GM19463 (cell line): ENCODE results near the gene APBB1.

Experiments
- ATAC-seq: cut with Tn5 transposase; IDR thresholded peaks from one replicate; pipeline ENCODE4 v1.9.1; 2021; ENCODE audit warnings: mild to moderate bottlenecking, moderate library complexity; ENCODE audit not compliant: unreplicated experiment

The APBB1 gene

GRCh38 chr11:6354651-6355485, 64.0 kb downstream of the APBB1 start:
- ATAC-seq: no peak

- ATAC-seq: peak; percentile 76
Measured at GRCh38 chr11:6353367-6353987, 65.4 kb downstream of the APBB1 start.

DNA sequence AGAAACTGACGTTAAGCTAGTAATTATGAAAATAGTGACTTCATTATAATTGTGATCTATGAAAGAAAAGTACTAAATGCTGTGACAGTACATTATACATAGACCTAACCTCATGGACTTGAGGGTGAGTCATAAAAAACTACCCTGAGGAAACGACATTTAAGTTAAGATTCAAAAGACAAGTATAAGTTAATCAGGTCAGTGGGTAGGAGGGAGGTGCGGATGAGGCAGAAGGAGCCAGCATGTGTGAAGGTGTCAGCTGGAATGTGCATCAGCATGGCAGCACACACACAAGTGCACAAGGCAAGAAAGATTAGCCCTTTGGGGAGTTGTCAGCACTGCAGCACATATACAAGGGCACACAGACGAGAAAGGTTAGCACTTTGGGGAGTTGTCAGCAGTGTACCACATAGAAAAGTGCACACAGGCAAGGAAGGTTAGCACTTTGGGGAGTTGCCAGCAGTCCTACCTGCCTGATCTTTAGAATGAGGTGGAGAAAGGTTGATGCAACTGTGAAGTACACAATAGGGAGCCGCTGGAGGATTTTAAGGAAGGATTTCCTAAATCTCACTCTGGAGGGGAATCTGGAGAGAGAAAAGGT, 67.0 kb downstream of the APBB1 start:
- no peak for ATAC-seq

- no peak for ATAC-seq
Measured at GRCh38 chr11:6350486-6350885, 68.4 kb downstream of the APBB1 start.

DNA sequence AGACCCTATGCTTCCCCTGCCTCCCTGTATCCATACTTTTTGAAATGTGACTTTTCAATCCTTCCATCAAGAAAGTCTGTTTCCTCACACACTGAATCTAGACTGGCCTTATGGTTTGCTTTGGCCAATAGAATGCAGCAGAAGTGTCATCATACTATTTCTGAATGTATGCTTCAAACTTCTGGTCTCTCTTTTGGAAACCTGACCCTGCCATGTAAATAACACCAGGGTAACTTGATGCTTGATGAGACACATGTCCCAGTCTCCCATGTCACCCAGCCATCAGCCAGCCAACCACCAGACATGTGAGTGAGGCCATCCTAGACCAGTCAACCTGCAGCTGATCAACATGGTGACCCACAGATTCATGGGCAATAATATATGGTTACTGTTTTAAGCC, 68.9 kb downstream of the APBB1 start:
- no peak for ATAC-seq

DNA sequence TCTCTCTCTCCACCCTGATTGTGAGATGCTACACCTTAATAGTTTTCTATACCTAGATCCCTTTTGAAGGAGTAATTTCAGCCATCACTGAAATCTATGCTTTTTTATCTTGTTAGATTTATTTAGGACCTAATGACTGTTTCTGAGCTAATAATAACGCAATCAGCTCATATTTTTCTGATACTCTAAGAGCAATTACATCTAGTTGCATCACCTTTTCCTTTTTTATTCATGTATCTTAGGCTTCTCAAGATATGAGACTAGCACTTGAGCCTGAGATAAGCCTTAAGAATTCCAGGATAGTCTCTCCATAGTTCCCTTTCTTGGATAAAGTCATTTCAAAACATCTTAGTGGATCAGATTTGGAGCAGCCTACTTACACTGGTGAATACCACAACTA, 73.5 kb downstream of the APBB1 start:
- ATAC-seq: no peak
